IMR-90 (cell line): ENCODE results near the gene PTCH2. TPM values are rescaled to one million over a fixed set of nuclear protein-coding genes. Genes with fewer than 3 reads are reported as not detected.
A peak's percentile ranks its signal among the peaks of the same experiment; 100 is the strongest.

Experiments used
- ATAC-seq: fragments of 200-7000 bp; cut with Tn5 transposase; 2 replicates; pipeline ENCODE4 v1.9.1; 2020; ENCODE audit warnings: low read depth, mild to moderate bottlenecking, moderate library complexity
- BruUV-seq: library from RNA; stranded (reverse); fragments of 400-500 nt; replicated peaks from 2 replicates; lab custom pipeline; 2021; lab: Mats Ljungman, UMichigan
- CTCF ChIA-PET: fragments of 300-600 bp; formaldehyde crosslinking; extraction: SDS; loops from one replicate; lab custom pipeline; 2021; ENCODE audit warnings: antibody characterized with exemption; lab: Yijun Ruan, JAX
- POLR2A ChIA-PET: fragments of 300-600 bp; sonication (Branson Sonifier 250); formaldehyde crosslinking; loops from one replicate; lab custom pipeline; 2022; ENCODE audit warnings: antibody characterized with exemption; ENCODE audit not compliant: unreplicated experiment; lab: Charles Lee
- DNase-seq: peaks from one replicate; pipeline ENCODE4 v3.0.0; 2013
- H2AFZ ChIP-seq: replicated peaks from 2 replicates; pipeline ENCODE3; 2013; ENCODE audit warnings: low read length, mild to moderate bottlenecking; ENCODE audit not compliant: poor library complexity
- H2AK5ac ChIP-seq: 2 replicates; pipeline ENCODE4 v1.6.1; 2013; ENCODE audit warnings: low read depth, low read length, inconsistent platforms
- H2AK9ac ChIP-seq: replicated peaks from 2 replicates; pipeline ENCODE3; 2013; ENCODE audit warnings: mild to moderate bottlenecking, low read depth, low read length, moderate library complexity; ENCODE audit not compliant: poor library complexity
- H2BK120ac ChIP-seq: 2 replicates; pipeline ENCODE4 v1.6.1; 2013; ENCODE audit warnings: low read depth, low read length, inconsistent platforms
- H2BK15ac ChIP-seq: 3 replicates; pipeline ENCODE4 v1.6.1; 2013; ENCODE audit warnings: low read depth, low read length, inconsistent platforms
- H2BK20ac ChIP-seq: 2 replicates; pipeline ENCODE4 v1.6.1; 2013; ENCODE audit warnings: low read depth, mild to moderate bottlenecking, inconsistent platforms, low read length, moderate library complexity
- H2BK5ac ChIP-seq: 2 replicates; pipeline ENCODE4 v1.6.1; 2013; ENCODE audit warnings: mild to moderate bottlenecking, low read depth, low read length, inconsistent platforms; ENCODE audit not compliant: poor library complexity, severe bottlenecking
- H3K14ac ChIP-seq: replicated peaks from 2 replicates; pipeline ENCODE4 v1.6.1; 2013; ENCODE audit warnings: low read depth, low read length, inconsistent platforms
- H3K18ac ChIP-seq: 2 replicates; pipeline ENCODE4 v1.6.1; 2013; ENCODE audit warnings: low read depth, low read length, control low read depth
- H3K23ac ChIP-seq: 2 replicates; pipeline ENCODE4 v1.6.1; 2013; ENCODE audit warnings: low read depth, low read length, inconsistent platforms
- H3K27ac ChIP-seq: 2 replicates; pipeline ENCODE4 v1.5.1; 2013; ENCODE audit warnings: mild to moderate bottlenecking, control low read depth, low read length; ENCODE audit not compliant: insufficient read depth
- H3K27me3 ChIP-seq: 2 replicates; pipeline ENCODE4 v1.6.1; 2013; ENCODE audit warnings: low read length; ENCODE audit not compliant: control insufficient read depth, insufficient read depth
- H3K36me3 ChIP-seq: 2 replicates; pipeline ENCODE4 v1.6.1; 2013; ENCODE audit warnings: low read length, mixed read lengths; ENCODE audit not compliant: control insufficient read depth, insufficient read depth
- H3K4ac ChIP-seq: 2 replicates; pipeline ENCODE4 v1.6.1; 2013; ENCODE audit warnings: low read depth, low read length, inconsistent platforms
- H3K4me1 ChIP-seq: 2 replicates; pipeline ENCODE4 v1.6.1; 2013; ENCODE audit warnings: low read length, mixed read lengths; ENCODE audit not compliant: control insufficient read depth, insufficient read depth
- H3K4me2 ChIP-seq: 2 replicates; pipeline ENCODE4 v1.6.1; 2013; ENCODE audit warnings: low read depth, mild to moderate bottlenecking, control low read depth, low read length, moderate library complexity
- H3K4me3 ChIP-seq: 2 replicates; pipeline ENCODE4 v1.5.1; 2013; ENCODE audit warnings: low read depth, mild to moderate bottlenecking, control low read depth, low read length, moderate library complexity; ENCODE audit not compliant: insufficient read depth
- H3K56ac ChIP-seq: 2 replicates; pipeline ENCODE4 v1.6.1; 2013; ENCODE audit warnings: low read length, inconsistent platforms; ENCODE audit not compliant: insufficient read depth; ENCODE audit errors: extremely low read depth
- H3K79me1 ChIP-seq, 2 experiments: 2 replicates each; pipeline ENCODE4 v1.6.1; 2013; ENCODE audit warnings: low read length in 2 of 2, inconsistent platforms in 1 of 2, low read depth in 1 of 2
- H3K9ac ChIP-seq: 2 replicates; pipeline ENCODE4 v1.6.1; 2013; ENCODE audit warnings: low read depth, low read length, control low read depth
- H3K9me1 ChIP-seq: 2 replicates; pipeline ENCODE4 v1.6.1; 2013; ENCODE audit warnings: low read length, inconsistent platforms; ENCODE audit not compliant: insufficient read depth
- H3K9me3 ChIP-seq: 2 replicates; pipeline ENCODE4 v1.6.1; 2013; ENCODE audit warnings: low read length; ENCODE audit not compliant: control insufficient read depth, insufficient read depth
- H4K20me1 ChIP-seq: 2 replicates; pipeline ENCODE4 v1.6.1; 2013; ENCODE audit warnings: low read length, inconsistent platforms; ENCODE audit not compliant: insufficient read depth
- H4K5ac ChIP-seq: 2 replicates; pipeline ENCODE4 v1.6.1; 2013; ENCODE audit warnings: mild to moderate bottlenecking, low read depth, low read length, control low read depth
- H4K8ac ChIP-seq, 2 experiments: 2 replicates each; pipeline ENCODE4 v1.6.1; 2013; ENCODE audit warnings: low read depth in 2 of 2, low read length in 2 of 2, control low read depth in 1 of 2, inconsistent platforms in 1 of 2
- H4K91ac ChIP-seq: 2 replicates; pipeline ENCODE4 v1.6.1; 2013; ENCODE audit warnings: low read depth, low read length, inconsistent platforms; ENCODE audit not compliant: insufficient read depth
- CEBPB ChIP-seq: IDR thresholded peaks from 2 replicates; pipeline ENCODE4 v1.6.1; 2012; ENCODE audit warnings: low read depth, low read length, improper control_type of control experiment
- MAZ ChIP-seq: IDR thresholded peaks from 2 replicates; pipeline ENCODE4 v1.6.1; 2012; ENCODE audit warnings: low read depth, mild to moderate bottlenecking, low read length, improper control_type of control experiment, moderate library complexity, borderline replicate concordance
- MXI1 ChIP-seq: IDR thresholded peaks from 2 replicates; pipeline ENCODE4 v1.6.1; 2012; ENCODE audit warnings: low read depth, mild to moderate bottlenecking, low read length, moderate library complexity, borderline replicate concordance
- NFE2L2 ChIP-seq: fragments of 150-350 bp; IDR thresholded peaks from 2 replicates; pipeline ENCODE4 v1.6.1; 2016; ENCODE audit warnings: low read depth, mild to moderate bottlenecking, low read length
- RAD21 ChIP-seq: IDR thresholded peaks from 2 replicates; pipeline ENCODE4 v1.6.1; 2012; ENCODE audit warnings: low read length, improper control_type of control experiment
- WGBS, 2 experiments: methylation state at CpG; one replicate each; pipeline versions ENCODE4 v1.1.5 to v1.1.7; 2013; ENCODE audit warnings: missing lambda C conversion rate in 2 of 2; ENCODE audit not compliant: insufficient read length in 1 of 2; ENCODE audit errors: extremely low coverage in 2 of 2; 5-methylcytosine and 5-hydroxymethylcytosine counted together
- dilution Hi-C: fragments of 300-500 bp; cut with HindIII; formaldehyde crosslinking; loops from one replicate; pipeline ENCODE4 v1.14.3; 2018; ENCODE audit warnings: low sequenced_read_pairs; ENCODE audit not compliant: unreplicated experiment
- in situ Hi-C: fragments of 300-500 bp; cut with MboI; formaldehyde crosslinking; loops from 3 replicates; pipeline ENCODE4 v1.14.3; 2019; ENCODE audit warnings: low sequenced_read_pairs, inconsistent platforms, mixed read lengths
- intact Hi-C: fragments of 100-400 bp; cut with micrococcal nuclease; formaldehyde crosslinking; loops from 2 replicates; pipeline ENCODE4 v1.10.0; 2022
- polyA plus RNA-seq, 3 experiments: library from polyadenylated mRNA; depleted of rRNA; stranded (reverse); fragments of >200 nt; gene quantifications; 2 replicates each; pipeline ENCODE4 v1.2.3, GENCODE V29; 2012; ENCODE audit warnings: low replicate concordance in 1 of 3
- total RNA-seq: library from RNA; depleted of rRNA; stranded (reverse); fragments of >200 nt; gene quantifications from 2 replicates; pipeline ENCODE4 v1.2.3, GENCODE V29; 2012

PTCH2 gene
- total and polyA plus RNA-seq, 2 of the 4 experiments (the other 2 are of a cell fraction), result under 0.01 to 0.56 TPM

DNA sequence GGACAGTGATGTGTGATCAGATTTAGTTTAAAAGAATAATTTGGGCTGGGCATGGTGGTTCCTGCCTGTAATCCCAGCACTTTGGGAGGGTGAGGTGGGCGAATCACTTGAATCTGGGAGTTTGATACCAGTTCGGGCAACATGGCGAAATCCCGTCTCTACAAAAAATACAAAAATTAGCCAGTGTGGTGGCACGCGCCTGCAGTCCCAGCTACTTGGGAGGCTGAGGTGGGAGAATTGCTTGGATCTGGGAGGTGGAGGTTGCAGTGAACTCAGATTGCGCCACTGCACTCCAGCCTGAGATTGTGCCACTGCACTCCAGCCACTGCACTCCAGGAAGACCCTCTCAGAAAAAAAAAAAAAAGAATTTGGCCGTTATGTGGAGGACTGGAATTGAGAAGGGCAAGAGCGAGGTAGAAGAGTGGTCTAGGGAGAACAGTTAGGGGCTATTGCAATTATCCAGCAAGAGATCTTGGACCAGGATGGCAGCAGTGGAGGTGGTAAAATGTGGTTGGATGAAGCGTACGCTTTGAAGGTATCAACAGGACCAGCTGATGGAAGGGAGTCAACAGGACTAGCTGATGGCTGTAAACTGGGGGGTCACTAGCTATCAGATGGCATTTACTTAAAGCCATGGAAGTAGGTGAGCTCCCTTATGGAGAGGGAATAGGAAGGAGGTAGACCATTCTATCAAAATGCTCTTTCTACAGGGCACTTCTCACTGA lies 25.1 kb downstream of the PTCH2 start:
- H2BK15ac ChIP-seq, result no peak overlapping the region; the same call in 2 of the 3 replicates
- H3K4me3 ChIP-seq, result no peak overlapping the region
- H2BK20ac ChIP-seq, result no peak overlapping the region; the same call in 1 of the 2 replicates
- no peak overlapping the region for H3K9ac ChIP-seq
- in situ Hi-C loops (no loop called here), dilution Hi-C loops (no loop called here), intact Hi-C loops (loop anchor here (2.0 kb wide), 1 partner anchor 19 kb away; no protein-coding TSS in a partner anchor)
- no peak overlapping the region for H3K27ac ChIP-seq
- CTCF ChIA-PET, result interaction anchor here (1.9 kb wide), 1 partner anchor 18 kb away, joined by 8 read pairs; the partner anchor contains the start of gene PLK3
- no peaks in the 10 kb centered on the region for H3K27me3 ChIP-seq
- H4K5ac ChIP-seq, result no peak overlapping the region
- POLR2A ChIA-PET, result interaction anchor here (0.6 to 3.2 kb wide), 2 partner anchors 10 to 86 kb away, joined by 5 to 30 read pairs; partner anchors contain the start of genes BTBD19 and DYNLT4
- no peak overlapping the region for H3K56ac ChIP-seq
- H3K9me1 ChIP-seq, result peaks cover 3% of the 10 kb centered on the region; the same call in 1 of the 2 replicates
- H2AK9ac ChIP-seq, result no peak overlapping the region
- H4K20me1 ChIP-seq, result peaks cover 8% of the 10 kb centered on the region; the same call in 1 of the 2 replicates
- H3K14ac ChIP-seq, result 0 out of 2 replicates have a peak overlapping the region, but pooled peaks have one; percentile 50
- peak overlapping the region; percentile 9; the same call in 1 of the 2 replicates for H4K91ac ChIP-seq
- H2AFZ ChIP-seq, result no peak overlapping the region
- ATAC-seq (no peak), DNase-seq (no peak)
- H3K9me3 ChIP-seq, result no peaks in the 10 kb centered on the region
- TF ChIP-seq MXI1 (no peak), RAD21 (no peak), NFE2L2 (no peak), MAZ (no peak), CEBPB (no peak)
- H3K4me1 ChIP-seq, result peaks cover 10% of the 10 kb centered on the region
- H3K36me3 ChIP-seq, result no peaks in the 10 kb centered on the region
- no peak overlapping the region for H3K23ac ChIP-seq
- BruUV-seq, result no TSS peak
- peaks cover 2 to 12% of the 10 kb centered on the region in 2 experiments; a peak in 1 of 4 replicates for H3K79me1 ChIP-seq
- no peak overlapping the region for H2BK5ac ChIP-seq
- no peak overlapping the region for H2BK120ac ChIP-seq
- no peak overlapping the region for H3K18ac ChIP-seq
- no peak overlapping the region for H3K4me2 ChIP-seq
- H4K8ac ChIP-seq, result 0 out of 4 replicates have a peak overlapping the region, but pooled peaks of 1 of the 2 experiments have one; percentile 5
- no CpG with 5 or more reads among the region's 11 CpGs for WGBS, 2 experiments
- no peak overlapping the region for H3K4ac ChIP-seq
- H2AK5ac ChIP-seq, result peak overlapping the region; percentile 78; the same call in 1 of the 2 replicates
